Activated T-cell treated with anti-CD3 and anti-CD28 coated beads for 1 hour (primary cell): ENCODE results near the gene MEGF11.

Source experiments
- DNase-seq: peaks from one replicate; pipeline ENCODE4 v3.0.0-alpha.2; 2020; ENCODE audit warnings: low read depth

Gene MEGF11

DNA sequence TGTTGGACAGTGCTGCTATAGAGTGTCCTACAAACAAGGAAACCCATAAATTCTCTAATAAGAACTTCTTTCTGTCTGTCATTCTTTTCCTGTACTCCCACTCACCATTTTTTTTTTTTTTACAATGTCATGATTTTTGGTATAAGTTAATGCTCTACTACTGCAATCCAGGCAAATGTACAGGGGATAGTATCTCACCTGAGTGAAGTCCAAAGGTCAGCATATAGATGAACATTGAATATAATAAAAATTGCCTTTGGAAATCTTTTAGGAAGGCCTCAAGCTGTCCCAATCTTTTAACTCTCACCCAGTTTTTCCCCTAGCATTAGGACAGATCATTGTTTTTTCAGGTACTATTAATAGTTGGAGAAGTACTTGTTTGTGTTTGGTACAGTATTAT is 405.6 kb downstream of the MEGF11 start:
- no peak for DNase-seq

DNA sequence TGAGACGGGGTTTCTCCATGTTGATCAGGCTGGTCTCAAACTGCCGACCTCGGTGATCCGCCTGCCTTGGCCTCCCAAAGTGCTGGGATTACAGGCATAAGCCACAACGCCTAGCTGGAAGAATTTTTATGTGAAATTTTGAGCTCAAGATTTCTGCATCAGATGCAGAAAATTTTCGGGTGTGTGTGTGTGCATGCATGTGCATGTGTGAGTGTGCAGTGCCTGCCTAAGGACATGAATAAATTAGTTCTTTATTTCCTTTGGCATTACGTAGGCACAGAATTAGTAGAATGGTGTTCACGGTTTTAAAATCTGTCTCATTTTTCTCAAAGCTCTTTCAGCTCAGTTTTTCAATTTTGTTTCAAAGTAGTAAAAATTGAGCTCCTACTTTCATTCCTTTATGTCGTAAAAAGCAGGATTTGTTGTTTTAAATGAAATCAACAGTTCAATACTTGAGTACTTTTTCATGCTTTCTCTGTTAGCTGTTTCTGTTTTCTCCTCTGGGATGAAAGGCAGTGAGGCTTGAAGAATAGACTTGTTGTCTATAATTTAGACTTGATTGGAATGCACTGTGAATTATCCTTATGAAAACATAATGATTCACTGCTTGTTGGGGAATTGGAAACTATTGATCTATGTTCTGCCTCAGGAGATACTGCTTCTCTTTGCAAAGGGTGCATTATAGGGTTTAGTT is 407.6 kb downstream of the MEGF11 start:
- DNase-seq: no peak
